Activated CD8-positive, alpha-beta T cell treated with anti-CD3 and anti-CD28 coated beads for 36 hours (primary cell): ENCODE measurements around the gene GNL1. TPM values are rescaled to one million over a fixed set of nuclear protein-coding genes. Genes with fewer than 3 reads are reported as not detected.
"Not testable (repeated sequence)": the region's sequence is repeated elsewhere in the genome, so short reads cannot be mapped to it uniquely, and the experiment has no call there.

Experiments
- ATAC-seq: fragments of 200-7000 bp; cut with Tn5 transposase; one replicate; pipeline ENCODE4 v1.10.0; 2021; ENCODE audit warnings: mild to moderate bottlenecking, moderate library complexity
- CTCF ChIA-PET: fragments of 350-600 bp; sonication (Branson Sonifier 250); formaldehyde crosslinking; loops from one replicate; lab custom pipeline; 2021; ENCODE audit warnings: antibody characterized with exemption; lab: Charles Lee
- POLR2A ChIA-PET: fragments of 350-600 bp; sonication (Branson Sonifier 250); formaldehyde crosslinking; loops from one replicate; lab custom pipeline; 2021; ENCODE audit warnings: antibody characterized with exemption; lab: Charles Lee
- DNase-seq: peaks from one replicate; pipeline ENCODE4 v3.0.0-alpha.2; 2020
- H3K27ac Mint-ChIP-seq: one replicate; pipeline ENCODE4 v1.8.0; 2021; ENCODE audit warnings: mild to moderate bottlenecking, mixed read lengths
- H3K27me3 Mint-ChIP-seq: one replicate; pipeline ENCODE4 v1.8.0; 2021; ENCODE audit warnings: mixed read lengths
- H3K36me3 Mint-ChIP-seq: one replicate; pipeline ENCODE4 v1.8.0; 2021; ENCODE audit warnings: low read depth, mixed read lengths
- H3K4me1 Mint-ChIP-seq: one replicate; pipeline ENCODE4 v1.8.0; 2021; ENCODE audit warnings: low read depth, mixed read lengths
- H3K4me3 Mint-ChIP-seq: one replicate; pipeline ENCODE4 v1.8.0; 2021; ENCODE audit warnings: mild to moderate bottlenecking, moderate library complexity, mixed read lengths
- H3K9me3 Mint-ChIP-seq: one replicate; pipeline ENCODE4 v1.8.0; 2021; ENCODE audit warnings: mixed read lengths
- intact Hi-C: fragments of 100-400 bp; cut with micrococcal nuclease; formaldehyde crosslinking; loops from one replicate; pipeline ENCODE4 v1.10.0; 2022
- total RNA-seq, 2 experiments: library from RNA; stranded (reverse); gene quantifications; one replicate each; pipeline ENCODE4 v1.2.3, GENCODE V29; 2021
- TF ChIP-seq, protein P1 (sequence below): fragments of 200-600 bp; IDR thresholded peaks from one replicate; pipeline ENCODE4 v1.8.0; 2022; ENCODE audit warnings: antibody characterized with exemption, mild to moderate bottlenecking

The GNL1 gene
- total RNA-seq, 2 experiments from 2014 or later, result 107 to 122 TPM

DNA sequence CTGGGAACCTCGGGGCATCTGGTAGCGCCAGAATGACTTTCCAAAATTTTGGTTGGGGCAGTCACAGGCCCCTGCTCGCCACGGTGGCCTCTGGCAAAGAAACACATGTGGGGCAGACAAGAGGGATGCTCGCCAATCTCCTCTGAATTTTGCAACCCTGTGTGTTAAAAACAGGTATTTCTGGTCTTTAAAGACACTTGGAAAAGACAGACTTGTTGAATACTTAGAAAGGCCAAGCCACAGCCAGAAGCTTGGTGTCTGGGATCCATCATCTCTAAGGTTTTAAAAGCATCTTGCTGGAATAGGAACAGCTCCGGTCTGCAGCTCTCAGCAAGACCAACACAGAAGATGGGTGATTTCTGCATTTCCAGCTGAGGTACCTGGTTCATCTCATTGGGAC, 35.8 kb downstream of the GNL1 start:
- TF ChIP-seq, protein P1, sequence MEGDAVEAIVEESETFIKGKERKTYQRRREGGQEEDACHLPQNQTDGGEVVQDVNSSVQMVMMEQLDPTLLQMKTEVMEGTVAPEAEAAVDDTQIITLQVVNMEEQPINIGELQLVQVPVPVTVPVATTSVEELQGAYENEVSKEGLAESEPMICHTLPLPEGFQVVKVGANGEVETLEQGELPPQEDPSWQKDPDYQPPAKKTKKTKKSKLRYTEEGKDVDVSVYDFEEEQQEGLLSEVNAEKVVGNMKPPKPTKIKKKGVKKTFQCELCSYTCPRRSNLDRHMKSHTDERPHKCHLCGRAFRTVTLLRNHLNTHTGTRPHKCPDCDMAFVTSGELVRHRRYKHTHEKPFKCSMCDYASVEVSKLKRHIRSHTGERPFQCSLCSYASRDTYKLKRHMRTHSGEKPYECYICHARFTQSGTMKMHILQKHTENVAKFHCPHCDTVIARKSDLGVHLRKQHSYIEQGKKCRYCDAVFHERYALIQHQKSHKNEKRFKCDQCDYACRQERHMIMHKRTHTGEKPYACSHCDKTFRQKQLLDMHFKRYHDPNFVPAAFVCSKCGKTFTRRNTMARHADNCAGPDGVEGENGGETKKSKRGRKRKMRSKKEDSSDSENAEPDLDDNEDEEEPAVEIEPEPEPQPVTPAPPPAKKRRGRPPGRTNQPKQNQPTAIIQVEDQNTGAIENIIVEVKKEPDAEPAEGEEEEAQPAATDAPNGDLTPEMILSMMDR, result no peak
- peaks cover 54% of the 10 kb centered on the region for H3K4me1 Mint-ChIP-seq
- peaks cover 64% of the 10 kb centered on the region for H3K9me3 Mint-ChIP-seq
- ChIA-PET CTCF (interaction anchor here (1.6 to 2.6 kb wide), 4 partner anchors 9 to 27 kb away, joined by 6 to 10 read pairs (median 7); no protein-coding TSS in a partner anchor), POLR2A (interaction anchor here (1.3 to 1.5 kb wide), 2 partner anchors 19 to 27 kb away, joined by 3 to 5 read pairs; no protein-coding TSS in a partner anchor)
- no peak for DNase-seq
- intact Hi-C loops, result no loop called here
- H3K36me3 Mint-ChIP-seq, result peaks cover 61% of the 10 kb centered on the region
- H3K4me3 Mint-ChIP-seq, result no peak overlapping the region
- ATAC-seq, result no peak
- H3K27ac Mint-ChIP-seq, result no peak overlapping the region
- no peaks in the 10 kb centered on the region for H3K27me3 Mint-ChIP-seq

DNA sequence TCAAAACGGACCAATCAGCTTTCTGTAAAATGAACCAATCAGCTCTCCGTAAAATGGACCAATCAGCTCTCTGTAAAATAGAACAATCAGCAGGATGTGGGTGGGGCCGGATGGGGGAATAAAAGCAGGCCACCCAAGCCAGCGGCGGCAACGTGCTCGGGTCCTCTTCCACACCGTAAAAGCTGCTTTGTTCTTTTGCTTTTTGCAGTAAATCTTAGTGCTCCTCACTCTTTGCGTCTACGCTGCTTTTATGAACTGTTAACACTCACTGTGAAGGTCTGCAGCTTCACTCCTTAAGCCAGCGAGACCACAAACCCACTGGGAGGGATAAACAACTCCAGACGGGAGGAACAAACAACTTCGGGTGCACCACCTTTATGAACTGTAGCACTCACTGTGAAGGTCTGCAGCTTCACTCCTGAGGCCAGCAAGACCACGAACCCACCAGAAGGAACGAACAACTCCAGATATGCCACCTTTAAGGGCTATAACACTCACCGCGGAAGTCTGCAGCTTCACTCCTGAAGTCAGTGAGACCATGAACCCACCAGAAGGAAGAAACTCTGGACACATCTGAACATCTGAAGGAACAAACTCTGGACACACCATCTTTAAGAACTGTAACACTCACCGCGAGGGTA, 37.7 kb downstream of the GNL1 start:
- H3K4me3 Mint-ChIP-seq, result peak overlapping the region; percentile 37
- peaks cover 46% of the 10 kb centered on the region for H3K9me3 Mint-ChIP-seq
- peak; percentile 13 for ATAC-seq
- H3K27me3 Mint-ChIP-seq, intact Hi-C loops: not testable (repeated sequence)
- H3K27ac Mint-ChIP-seq, result peak overlapping the region; percentile 97
- ChIA-PET POLR2A (interaction anchor here (0.9 to 14.0 kb wide), 8 partner anchors 8 to 97 kb away, joined by 3 to 251 read pairs (median 4); no protein-coding TSS in a partner anchor), CTCF (interaction anchor here (0.8 to 2.6 kb wide), 7 partner anchors 8 to 35 kb away, joined by 3 to 18 read pairs (median 5); no protein-coding TSS in a partner anchor)
- peaks cover 58% of the 10 kb centered on the region for H3K4me1 Mint-ChIP-seq
- peak; percentile 84 for DNase-seq
- H3K36me3 Mint-ChIP-seq, result peaks cover 48% of the 10 kb centered on the region

DNA sequence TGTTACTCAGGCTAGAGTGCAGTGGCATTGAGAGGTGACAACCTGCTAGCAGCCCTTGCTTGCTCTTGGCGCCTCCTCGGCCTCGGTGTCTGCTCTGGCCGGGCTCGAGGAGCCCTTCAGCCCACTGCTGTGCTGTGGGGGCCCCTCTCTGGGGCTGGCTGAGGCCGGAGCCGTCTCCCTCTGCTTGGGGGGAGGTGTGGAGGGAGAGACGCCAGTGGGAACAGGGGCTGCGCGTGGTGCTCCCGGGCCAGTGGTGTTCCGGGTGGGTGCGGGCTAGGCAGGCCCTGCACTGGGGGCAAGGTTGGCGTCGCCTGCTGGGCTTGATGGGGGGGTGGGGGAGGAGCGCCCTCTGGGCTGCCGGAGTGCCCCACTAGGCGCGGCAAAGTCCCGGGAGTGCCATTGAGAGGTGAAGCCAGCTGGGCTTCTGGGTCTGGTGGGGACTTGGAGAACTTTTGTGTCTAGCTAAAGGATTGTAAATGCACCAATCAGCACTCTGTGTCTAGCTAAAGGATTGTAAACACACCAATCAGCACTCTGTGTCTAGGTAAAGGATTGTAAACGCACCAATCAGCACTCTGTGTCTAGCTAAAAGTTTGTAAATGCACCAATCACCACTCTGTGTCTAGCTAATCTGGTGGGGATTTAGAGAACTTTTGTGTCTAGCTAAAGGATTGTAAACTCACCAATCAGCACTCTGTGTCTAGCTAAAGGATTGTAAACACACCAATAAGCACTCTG, 38.4 kb downstream of the GNL1 start:
- H3K36me3 Mint-ChIP-seq, result peaks cover 43% of the 10 kb centered on the region
- peaks cover 55% of the 10 kb centered on the region for H3K4me1 Mint-ChIP-seq
- intact Hi-C loops, DNase-seq, ATAC-seq, H3K27me3 Mint-ChIP-seq: not testable (repeated sequence)
- H3K9me3 Mint-ChIP-seq, result peaks cover 40% of the 10 kb centered on the region
- peak overlapping the region; percentile 37 for H3K4me3 Mint-ChIP-seq
- ChIA-PET CTCF (interaction anchor here (0.8 to 2.6 kb wide), 7 partner anchors 9 to 34 kb away, joined by 3 to 18 read pairs (median 5); no protein-coding TSS in a partner anchor), POLR2A (interaction anchor here (0.9 to 14.0 kb wide), 7 partner anchors 8 to 98 kb away, joined by 4 to 251 read pairs (median 4); no protein-coding TSS in a partner anchor)
- peak overlapping the region; percentile 97 for H3K27ac Mint-ChIP-seq

GRCh38 chr6:30516754-30517076, 39.6 kb downstream of the GNL1 start:
- ATAC-seq, intact Hi-C loops, DNase-seq, H3K27me3 Mint-ChIP-seq: not testable (repeated sequence)
- POLR2A ChIA-PET, result interaction anchor here (0.7 to 14.0 kb wide), 4 partner anchors 11 to 49 kb away, joined by 3 to 251 read pairs (median 17); no protein-coding TSS in a partner anchor
- peaks cover 29% of the 10 kb centered on the region for H3K9me3 Mint-ChIP-seq
- H3K4me3 Mint-ChIP-seq, result peak overlapping the region; percentile 79
- peak overlapping the region; percentile 97 for H3K27ac Mint-ChIP-seq
- CTCF ChIA-PET, result interaction anchor here (1.0 to 2.6 kb wide), 4 partner anchors 13 to 25 kb away, joined by 4 to 18 read pairs (median 6); no protein-coding TSS in a partner anchor
- H3K36me3 Mint-ChIP-seq, result peaks cover 33% of the 10 kb centered on the region
- peaks cover 46% of the 10 kb centered on the region for H3K4me1 Mint-ChIP-seq

GRCh38 chr6:30515944-30516753, 40.1 kb downstream of the GNL1 start:
- peak overlapping the region; percentile 97 for H3K27ac Mint-ChIP-seq
- H3K9me3 Mint-ChIP-seq, result peaks cover 26% of the 10 kb centered on the region
- DNase-seq, result peak; percentile 98
- H3K36me3 Mint-ChIP-seq, result peaks cover 32% of the 10 kb centered on the region
- peaks cover 46% of the 10 kb centered on the region for H3K4me1 Mint-ChIP-seq
- no peaks in the 10 kb centered on the region for H3K27me3 Mint-ChIP-seq
- TF ChIP-seq, protein P1, result no peak
- peak overlapping the region; percentile 79 for H3K4me3 Mint-ChIP-seq
- ChIA-PET POLR2A (interaction anchor here (0.7 to 14.0 kb wide), 4 partner anchors 12 to 49 kb away, joined by 3 to 251 read pairs (median 17); no protein-coding TSS in a partner anchor), CTCF (interaction anchor here (1.0 to 2.6 kb wide), 4 partner anchors 14 to 25 kb away, joined by 4 to 18 read pairs (median 6); no protein-coding TSS in a partner anchor)
- ATAC-seq, result peak; percentile 89
- intact Hi-C loops, result no loop called here
